H1 (cell line): Measurements from ENCODE around the gene PRDM5.

Source experiments
- ATF2 ChIP-seq: IDR thresholded peaks from 2 replicates; pipeline ENCODE4 v1.6.1; 2012; ENCODE audit warnings: low read length, inconsistent platforms
- CTCF ChIP-seq, 3 experiments: IDR thresholded peaks; 1 replicate in 2 of 3; 2 replicates in 1 of 3; pipeline versions ENCODE4 v1.5.1 to v1.6.1; 2011; ENCODE audit warnings: low read length in 3 of 3, mild to moderate bottlenecking in 3 of 3, inconsistent platforms in 2 of 3, low read depth in 1 of 3, moderate library complexity in 1 of 3; ENCODE audit not compliant: insufficient read depth in 1 of 3; ENCODE audit errors: control extremely low read depth in 1 of 3
- POLR2A ChIP-seq, 2 experiments: IDR thresholded peaks; 1 replicate in 1 of 2; 2 replicates in 1 of 2; pipeline ENCODE4 v1.6.1; 2011; ENCODE audit warnings: low read depth in 2 of 2, low read length in 2 of 2, mild to moderate bottlenecking in 2 of 2; ENCODE audit errors: control extremely low read depth in 1 of 2
- RFX5 ChIP-seq: IDR thresholded peaks from 2 replicates; pipeline ENCODE4 v1.6.1; 2011; ENCODE audit warnings: low read depth, low read length, improper control_type of control experiment, borderline replicate concordance

GRCh38 chr4:120723105-120723504, 199.4 kb downstream of the PRDM5 start:
- TF ChIP-seq POLR2A (IDR thresholded peaks at IDR 0.05; ENCODE audit: control extremely low read depth in 1 of 2, low read depth in 2 of 2, low read length in 2 of 2) = no peak
- no peak for TF ChIP-seq ATF2
- no peak for TF ChIP-seq CTCF (IDR thresholded peaks at IDR 0.05; ENCODE audit: control extremely low read depth in 1 of 3, insufficient read depth in 1 of 3, low read depth in 1 of 3, low read length in 3 of 3)
- TF ChIP-seq RFX5 = no peak
